Adipose tissue (tissue), 3 donors: ENCODE results near the gene SNAP25. TPM values are rescaled to one million over a fixed set of nuclear protein-coding genes. Genes with fewer than 3 reads are reported as not detected.

ENCODE experiments used
- H3K27ac ChIP-seq: one replicate; pipeline ENCODE4 v1.5.1; 2013; ENCODE audit warnings: low read depth, low read length
- WGBS, 3 donors: extraction: QIAGEN DNeasy Blood & Tissue Kit; methylation state at CpG; one replicate each; pipeline ENCODE4 v1.1.7; 2013; 5-methylcytosine and 5-hydroxymethylcytosine counted together
- polyA plus RNA-seq, 3 donors: library from polyadenylated mRNA; stranded (reverse); fragments of 200-250 nt; gene quantifications; one replicate each; pipeline ENCODE4 v1.2.3, GENCODE V29; 2013
- donor health status: healthy with polysubstance abuse.
- donor health status: Bipolar disorder and iron deficiency.
- donor health status: healthy.

Gene SNAP25
- polyA plus RNA-seq, 3 donors: 0.46 to 10.1 (median 3.0) TPM

DNA sequence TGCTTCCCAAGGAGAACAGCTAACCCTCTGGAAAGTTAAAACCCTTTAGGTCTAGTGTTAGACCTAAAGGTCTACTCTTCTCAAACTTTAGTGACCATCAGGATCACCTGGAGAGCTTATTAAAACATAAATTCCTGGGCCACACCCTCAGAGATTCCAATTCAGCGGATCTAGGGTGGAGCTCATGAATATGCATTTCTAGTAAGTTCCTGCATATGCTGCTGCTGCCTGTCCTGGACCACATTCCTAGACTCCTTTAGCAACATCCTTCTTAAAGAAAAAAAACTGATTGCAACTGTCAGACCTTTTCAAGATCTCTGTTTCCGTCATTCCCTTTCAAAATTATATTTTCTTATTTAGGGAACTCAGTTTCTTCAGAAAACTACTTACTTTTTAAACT lies 31.2 kb downstream of the SNAP25 start:
- no peak overlapping the region for H3K27ac ChIP-seq
- 84 to 91% (median 87%) methylated on average over 2 of the region's 2 CpGs for WGBS, 3 donors

DNA sequence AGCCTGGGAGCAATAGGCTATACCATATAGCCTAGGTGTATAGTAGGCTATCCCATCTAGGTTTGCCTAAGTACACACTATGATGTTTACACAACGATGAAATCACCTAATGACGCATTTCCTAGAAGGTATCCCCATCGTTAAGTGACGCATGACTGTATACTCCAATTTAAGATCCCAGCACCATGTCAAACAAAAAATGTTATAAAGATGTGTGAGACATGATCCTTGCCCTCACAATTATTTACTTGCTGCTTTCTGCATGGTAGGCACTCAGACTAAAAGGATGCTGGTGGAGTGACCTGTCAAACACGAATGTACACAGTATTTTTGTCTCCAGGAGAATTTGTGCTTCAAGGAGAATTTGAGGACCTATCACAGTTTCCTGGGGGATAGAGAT lies 32.3 kb downstream of the SNAP25 start:
- H3K27ac ChIP-seq: no peak overlapping the region
- WGBS, 3 donors: 65 to 92% (median 91%) methylated on average over 5 of the region's 5 CpGs

DNA sequence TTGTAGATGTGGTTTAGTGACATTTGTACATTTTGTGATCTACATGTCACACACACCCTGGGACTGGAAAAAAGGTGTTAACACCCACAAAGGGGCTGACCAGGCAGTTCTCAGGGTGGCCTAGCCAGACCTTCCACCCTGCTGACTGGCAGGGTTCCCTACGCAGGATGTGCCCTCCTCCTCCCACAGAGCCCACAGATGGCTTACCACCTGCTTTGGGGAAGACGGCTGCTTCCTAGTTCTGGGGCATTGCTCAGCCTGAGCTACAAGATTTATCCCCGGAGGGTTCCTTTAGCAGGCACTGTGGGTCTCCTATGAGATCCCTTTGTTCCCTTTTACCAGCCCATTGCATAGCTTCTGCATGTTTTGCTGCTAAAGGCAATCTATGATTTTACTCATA lies 35.1 kb downstream of the SNAP25 start:
- WGBS, 3 donors: 63 to 83% (median 64%) methylated on average over 3 of the region's 3 CpGs
- no peak overlapping the region for H3K27ac ChIP-seq

DNA sequence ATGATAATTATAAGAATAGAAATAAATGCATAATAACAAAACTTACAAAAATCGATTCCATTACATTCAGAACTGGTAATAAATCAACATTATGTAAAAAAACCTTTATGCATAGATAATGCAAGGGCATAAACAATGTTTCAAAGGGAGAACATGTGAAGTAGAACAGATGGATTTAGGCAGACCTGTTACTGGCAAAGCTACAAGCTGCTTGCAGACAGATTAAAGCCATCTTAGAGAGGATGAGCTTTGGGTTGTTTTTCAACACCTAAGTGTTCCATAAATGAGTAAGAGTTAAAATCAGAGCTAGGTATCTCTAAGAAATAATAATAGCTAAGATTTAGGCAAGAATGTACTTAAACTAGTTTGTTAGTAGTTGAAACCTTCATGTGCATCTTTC lies 37.2 kb downstream of the SNAP25 start:
- 48 to 69% (median 63%) methylated on average over 1 of the region's 1 CpG for WGBS, 3 donors

DNA sequence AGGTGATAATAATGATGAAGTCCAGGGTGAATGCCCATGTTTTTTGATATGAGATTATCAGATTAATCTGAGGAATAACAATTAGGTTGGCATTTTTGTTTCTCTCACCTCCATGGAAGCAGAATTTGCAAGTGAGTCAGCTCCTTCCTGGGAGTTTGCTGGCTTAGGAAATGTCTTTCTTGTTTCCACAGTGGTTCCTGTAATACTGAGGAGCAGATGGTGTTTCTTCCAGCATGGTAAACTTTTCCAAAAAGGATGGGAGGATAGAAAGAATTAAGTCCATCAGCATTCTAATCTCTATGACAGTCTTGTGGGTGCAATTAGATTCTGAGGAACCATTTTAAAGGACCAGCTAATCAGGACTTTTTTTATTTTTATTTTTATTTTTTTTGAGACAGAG lies 40.5 kb downstream of the SNAP25 start:
- no peak overlapping the region for H3K27ac ChIP-seq

More for the DNA sequence above, 37.2 kb downstream of the SNAP25 start:
- no peak overlapping the region for H3K27ac ChIP-seq

GRCh38 chr20:10260316-10260715 lies 41.7 kb downstream of the SNAP25 start:
- 68 to 88% (median 69%) methylated on average over 1 of the region's 1 CpG for WGBS, 3 donors

DNA sequence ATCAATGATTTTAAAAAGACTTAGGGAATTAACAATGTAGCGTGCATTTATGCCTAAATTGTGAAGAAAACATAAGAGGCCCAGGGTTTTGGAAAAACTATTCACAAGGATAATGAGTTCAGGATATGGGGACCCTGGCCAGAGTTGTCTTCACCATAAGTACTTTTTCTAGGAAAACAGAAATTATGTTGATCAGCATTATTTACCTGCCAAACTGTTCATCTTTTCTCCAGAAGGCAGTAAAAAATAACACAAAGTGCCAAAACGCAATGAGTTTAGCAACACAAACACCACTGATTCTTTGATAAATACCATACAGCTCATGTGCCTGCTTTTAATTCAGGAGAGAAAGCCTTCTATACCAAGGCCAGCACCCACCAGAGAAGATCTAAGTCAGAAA lies 43.1 kb downstream of the SNAP25 start:
- 92 to 93% (median 93%) methylated on average over 2 of the region's 2 CpGs for WGBS, 3 donors
- no peak overlapping the region for H3K27ac ChIP-seq

More at GRCh38 chr20:10260316-10260715, 41.7 kb downstream of the SNAP25 start:
- H3K27ac ChIP-seq: no peak overlapping the region

DNA sequence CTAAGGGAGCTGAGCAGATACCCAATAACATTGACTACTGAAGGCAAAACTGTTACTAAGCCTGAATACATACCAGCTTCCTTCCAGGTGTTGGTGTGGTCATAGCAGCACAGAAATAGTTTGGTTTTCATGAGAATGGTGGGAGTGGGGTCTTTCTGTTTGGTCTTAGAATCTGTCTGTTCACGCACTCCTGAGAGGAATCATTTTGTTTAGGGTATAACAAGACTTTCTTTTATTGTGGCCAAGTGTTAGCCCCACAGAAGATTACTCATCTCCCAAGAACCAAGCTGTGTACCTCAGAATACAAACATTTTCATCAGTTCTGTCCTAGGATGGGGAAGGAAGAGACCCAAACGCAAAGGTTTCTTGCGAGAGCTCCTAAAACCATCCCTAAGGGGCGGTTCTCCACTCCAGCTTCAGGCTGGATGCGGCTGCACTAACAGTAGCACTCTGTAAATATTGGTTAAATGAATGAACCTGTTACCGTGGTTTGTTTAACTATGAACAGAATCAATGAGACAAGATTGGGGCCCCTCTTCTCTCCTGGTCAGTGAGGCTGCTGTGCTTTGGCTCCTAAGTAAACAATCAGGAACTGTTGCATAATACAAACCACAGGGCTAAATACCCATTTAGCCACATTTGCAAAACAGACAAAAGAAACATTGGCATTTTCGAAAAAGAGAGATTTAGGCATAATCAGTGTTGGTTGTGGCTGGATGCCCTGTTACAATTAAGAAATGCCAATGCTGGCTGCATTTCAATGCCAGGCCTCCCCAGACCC lies 44.9 kb downstream of the SNAP25 start:
- no peak overlapping the region for H3K27ac ChIP-seq
- 55 to 80% (median 76%) methylated on average over 7 of the region's 7 CpGs for WGBS, 3 donors

DNA sequence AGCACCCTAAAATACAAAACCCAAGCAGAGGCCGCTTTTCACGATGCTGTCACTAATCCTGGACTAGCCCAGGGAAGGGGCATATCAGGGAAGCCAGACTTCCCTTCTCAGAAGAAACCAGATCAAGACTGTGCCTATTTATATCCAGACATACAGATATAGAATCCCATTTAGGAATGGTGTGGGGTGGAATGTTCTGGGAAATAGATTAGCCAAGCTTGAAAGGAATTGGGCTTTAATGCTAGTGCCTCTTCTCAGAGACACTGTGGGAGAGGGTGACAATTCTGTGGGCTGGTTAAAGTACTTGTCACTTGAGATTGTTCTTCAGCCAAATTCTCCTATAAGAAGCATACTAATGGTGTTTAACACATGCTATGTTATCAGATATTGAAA lies 45.5 kb downstream of the SNAP25 start:
- no peak overlapping the region for H3K27ac ChIP-seq
- WGBS, 3 donors: 65 to 74% (median 74%) methylated on average over 2 of the region's 2 CpGs

DNA sequence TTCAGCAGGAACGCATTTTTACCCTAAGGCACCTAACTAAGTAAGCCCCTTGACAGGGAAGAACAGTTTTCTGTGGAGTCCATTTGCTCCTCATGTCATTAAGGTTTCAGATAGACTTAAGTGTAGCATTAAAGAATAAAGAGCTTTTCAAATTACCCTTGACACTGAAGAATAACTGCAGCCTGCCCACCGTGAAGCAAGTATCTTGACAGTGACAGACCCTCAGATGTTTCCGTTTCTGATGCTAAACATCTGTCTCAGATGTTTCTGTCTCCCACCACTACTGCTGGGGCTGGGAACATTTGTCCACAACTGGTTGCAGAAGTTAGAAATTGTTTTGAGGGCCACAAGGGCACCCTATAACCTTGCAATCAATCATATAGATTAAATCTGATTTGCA lies 50.0 kb downstream of the SNAP25 start:
- 76 to 90% (median 87%) methylated on average over 3 of the region's 3 CpGs for WGBS, 3 donors

DNA sequence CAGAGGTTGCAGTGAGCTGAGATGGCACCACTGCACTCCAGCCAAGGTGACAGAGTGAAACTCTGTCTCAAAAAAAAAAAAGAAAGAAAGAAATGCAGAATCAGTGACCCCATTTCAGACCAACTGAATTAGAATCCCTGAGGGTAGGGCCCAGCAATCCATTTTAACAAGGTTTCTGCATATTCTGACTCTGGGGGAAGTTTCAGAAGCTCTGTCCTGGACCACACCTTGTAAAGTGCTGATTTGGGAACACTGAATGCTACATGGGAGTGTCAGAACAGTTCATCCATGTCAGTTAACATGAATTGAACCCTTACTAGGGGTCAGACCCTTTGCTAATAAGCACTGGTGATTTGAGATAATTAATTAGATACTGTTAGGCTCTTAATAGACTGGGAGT lies 52.0 kb downstream of the SNAP25 start:
- H3K27ac ChIP-seq: no peak overlapping the region

More for the DNA sequence above, 50.0 kb downstream of the SNAP25 start:
- H3K27ac ChIP-seq: no peak overlapping the region

GRCh38 chr20:10271494-10272219 lies 53.0 kb downstream of the SNAP25 start:
- H3K27ac ChIP-seq: no peak overlapping the region
- 83 to 92% (median 90%) methylated on average over 10 of the region's 10 CpGs for WGBS, 3 donors

DNA sequence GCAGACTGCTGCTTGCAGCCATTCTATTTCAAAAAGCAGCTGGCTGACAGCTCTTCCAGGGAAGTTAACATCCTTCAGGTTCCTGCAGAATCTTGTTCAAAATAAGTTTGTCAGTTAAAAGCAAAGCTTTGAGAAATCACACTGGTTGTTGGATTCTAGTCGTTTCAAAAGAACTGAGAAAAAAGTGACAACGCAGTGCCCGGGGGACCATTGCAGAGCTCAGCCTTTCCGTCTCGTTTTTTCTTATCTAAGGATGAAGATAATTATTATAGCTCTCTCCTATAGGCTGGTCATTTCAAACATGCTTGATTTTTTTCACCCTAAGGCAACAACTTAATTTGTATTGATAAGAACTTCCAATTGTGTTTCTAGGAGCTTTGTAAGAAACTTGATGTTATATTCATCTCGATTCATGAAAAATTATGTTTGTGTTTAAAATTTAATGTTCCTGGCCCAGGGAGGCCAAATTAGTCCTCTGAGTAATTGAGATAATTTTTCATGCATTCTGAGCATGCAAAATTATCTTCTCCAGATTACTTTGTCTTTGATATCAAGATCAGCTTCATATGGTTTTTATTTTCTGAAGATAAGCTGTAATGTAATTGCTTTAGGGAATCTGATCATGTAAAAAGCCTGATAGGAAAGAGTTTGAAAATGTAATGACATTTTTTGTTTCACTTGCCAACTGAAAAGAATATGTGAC lies 58.4 kb downstream of the SNAP25 start:
- no peak overlapping the region for H3K27ac ChIP-seq
- WGBS, 3 donors: 52 to 75% (median 58%) methylated on average over 6 of the region's 6 CpGs

GRCh38 chr20:10277616-10278015 lies 59.0 kb downstream of the SNAP25 start:
- H3K27ac ChIP-seq: no peak overlapping the region
- WGBS, 3 donors: 62 to 82% (median 72%) methylated on average over 4 of the region's 4 CpGs

GRCh38 chr20:10278412-10278811 lies 59.8 kb downstream of the SNAP25 start:
- no peak overlapping the region for H3K27ac ChIP-seq
- 56 to 75% (median 74%) methylated on average over 4 of the region's 4 CpGs for WGBS, 3 donors

GRCh38 chr20:10280018-10280908 lies 61.6 kb downstream of the SNAP25 start:
- 70 to 82% (median 81%) methylated on average over 5 of the region's 5 CpGs for WGBS, 3 donors
- H3K27ac ChIP-seq: no peak overlapping the region

GRCh38 chr20:10281911-10282310 lies 63.3 kb downstream of the SNAP25 start:
- no peak overlapping the region for H3K27ac ChIP-seq
- 68 to 88% (median 73%) methylated on average over 2 of the region's 2 CpGs for WGBS, 3 donors

GRCh38 chr20:10282979-10283456 lies 64.4 kb downstream of the SNAP25 start:
- 85 to 90% (median 88%) methylated on average over 4 of the region's 4 CpGs for WGBS, 3 donors
- no peak overlapping the region for H3K27ac ChIP-seq
